Measurements from ENCODE around the gene MET. TPM values are rescaled to one million over a fixed set of nuclear protein-coding genes. Genes with fewer than 3 reads are reported as not detected.

The MET gene
- total RNA-seq, 1 donor from 2014 or later, result 0.56 TPM

- Mint-ChIP-seq H3K36me3 (ENCODE audit: unreplicated experiment) (no peaks in the 10 kb centered on the region), H3K27ac (ENCODE audit: unreplicated experiment) (no peak overlapping the region), H3K4me1 (ENCODE audit: low read depth, unreplicated experiment) (no peaks in the 10 kb centered on the region), H3K9me3 (ENCODE audit: unreplicated experiment) (no peaks in the 10 kb centered on the region), H3K4me3 (ENCODE audit: unreplicated experiment) (no peak overlapping the region), H3K27me3 (ENCODE audit: unreplicated experiment) (no peaks in the 10 kb centered on the region)
- DNase-seq, result no peak
- TF ChIP-seq CTCF (IDR thresholded peaks at IDR 0.05; ENCODE audit: partially characterized antibody, unreplicated experiment), result no peak
Observed at GRCh38 chr7:116697152-116697551, 25.2 kb downstream of the MET start.

GRCh38 chr7:116697761-116698160 lies 25.8 kb downstream of the MET start:
- Mint-ChIP-seq H3K27me3 (ENCODE audit: unreplicated experiment) (no peaks in the 10 kb centered on the region), H3K4me3 (ENCODE audit: unreplicated experiment) (no peak overlapping the region), H3K36me3 (ENCODE audit: unreplicated experiment) (no peaks in the 10 kb centered on the region), H3K27ac (ENCODE audit: unreplicated experiment) (no peak overlapping the region), H3K4me1 (ENCODE audit: low read depth, unreplicated experiment) (no peaks in the 10 kb centered on the region), H3K9me3 (ENCODE audit: unreplicated experiment) (no peaks in the 10 kb centered on the region)
- TF ChIP-seq CTCF (IDR thresholded peaks at IDR 0.05; ENCODE audit: partially characterized antibody, unreplicated experiment), result no peak
- DNase-seq, result no peak

- H3K27ac Mint-ChIP-seq (ENCODE audit: unreplicated experiment), result no peak overlapping the region
- no peaks in the 10 kb centered on the region for H3K27me3 Mint-ChIP-seq (ENCODE audit: unreplicated experiment)
- H3K36me3 Mint-ChIP-seq (ENCODE audit: unreplicated experiment), result no peaks in the 10 kb centered on the region
- DNase-seq, result no peak
- TF ChIP-seq CTCF (IDR thresholded peaks at IDR 0.05; ENCODE audit: partially characterized antibody, unreplicated experiment), result no peak
- no peak overlapping the region for H3K4me3 Mint-ChIP-seq (ENCODE audit: unreplicated experiment)
- H3K9me3 Mint-ChIP-seq (ENCODE audit: unreplicated experiment), result no peaks in the 10 kb centered on the region
- H3K4me1 Mint-ChIP-seq (ENCODE audit: low read depth, unreplicated experiment), result no peaks in the 10 kb centered on the region
Observed at GRCh38 chr7:116698396-116698795, 26.4 kb downstream of the MET start.

- no peaks in the 10 kb centered on the region for H3K4me1 Mint-ChIP-seq (ENCODE audit: low read depth, unreplicated experiment)
Observed at GRCh38 chr7:116698930-116699721, 27.1 kb downstream of the MET start.

More at GRCh38 chr7:116698930-116699721, 27.1 kb downstream of the MET start:
- Mint-ChIP-seq H3K36me3 (ENCODE audit: unreplicated experiment) (no peaks in the 10 kb centered on the region), H3K27me3 (ENCODE audit: unreplicated experiment) (no peaks in the 10 kb centered on the region), H3K9me3 (ENCODE audit: unreplicated experiment) (no peaks in the 10 kb centered on the region), H3K27ac (ENCODE audit: unreplicated experiment) (no peak overlapping the region), H3K4me3 (ENCODE audit: unreplicated experiment) (no peak overlapping the region)
- no peak for TF ChIP-seq CTCF (IDR thresholded peaks at IDR 0.05; ENCODE audit: partially characterized antibody, unreplicated experiment)
- DNase-seq, result no peak

Measured in glutamatergic neuron (in vitro differentiated cells).